Left renal cortex interstitium (tissue), 4 donors: Measurements from ENCODE around the gene GDF15. TPM values are rescaled to one million over a fixed set of nuclear protein-coding genes. Genes with fewer than 3 reads are reported as not detected.

Experiments
- DNase-seq, 4 donors: peaks; one replicate each; pipeline ENCODE4 v3.0.0-alpha.2; 2013; ENCODE audit warnings: low read depth in 4 of 4, low spot score in 2 of 4, missing footprints in 1 of 4
- polyA plus RNA-seq, 4 donors: library from polyadenylated mRNA; unstranded; fragments of 120-200 nt; gene quantifications; one replicate each; pipeline ENCODE4 v1.2.1, GENCODE V29; 2013; ENCODE audit not compliant: insufficient read length in 4 of 4

GDF15 gene
- polyA plus RNA-seq, 4 donors, result 5.5 to 19.2 (median 8.2) TPM

DNA sequence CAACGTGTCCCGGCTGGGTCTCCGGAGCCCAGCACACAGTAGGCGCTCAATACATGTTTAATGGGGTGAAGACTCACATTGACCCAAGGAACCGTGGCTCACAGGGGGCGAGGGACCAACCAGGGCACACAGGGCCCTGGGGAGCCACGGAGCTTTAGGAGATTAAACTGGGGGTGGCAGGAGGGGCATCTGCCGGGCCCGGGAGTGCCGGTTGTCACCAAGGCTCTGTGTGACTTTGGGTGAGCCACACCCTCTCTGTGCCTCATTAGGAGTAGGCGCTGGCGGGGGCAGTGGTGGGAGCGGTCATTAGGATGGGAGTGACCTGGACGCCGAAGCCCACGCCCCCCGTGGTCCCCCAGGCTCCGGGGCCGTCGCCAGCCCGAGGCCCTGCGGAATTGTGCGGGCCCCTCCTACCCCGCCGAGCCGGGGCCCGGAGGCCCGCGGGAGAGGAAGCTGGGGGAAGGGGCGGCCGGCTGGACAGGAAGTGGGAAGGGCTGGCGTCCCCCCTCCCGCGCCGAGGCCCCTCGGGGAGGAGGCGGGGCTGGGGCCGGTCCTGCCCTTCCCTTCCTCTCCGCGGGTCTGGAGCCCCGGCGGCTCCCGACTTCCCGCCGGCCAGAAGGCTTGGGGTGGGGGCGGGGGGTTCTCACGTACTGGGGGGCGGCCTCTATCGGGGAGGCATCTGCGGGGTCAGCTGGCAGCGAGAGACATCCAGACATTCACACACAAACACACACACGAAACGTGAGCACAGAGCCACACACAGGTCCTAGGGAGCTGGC is 31.5 kb downstream of the GDF15 start:
- peak in 1 of 4 donors; percentile 72 for DNase-seq

- no peak for DNase-seq
Measured at GRCh38 chr19:18418029-18418482, 32.1 kb downstream of the GDF15 start.

DNA sequence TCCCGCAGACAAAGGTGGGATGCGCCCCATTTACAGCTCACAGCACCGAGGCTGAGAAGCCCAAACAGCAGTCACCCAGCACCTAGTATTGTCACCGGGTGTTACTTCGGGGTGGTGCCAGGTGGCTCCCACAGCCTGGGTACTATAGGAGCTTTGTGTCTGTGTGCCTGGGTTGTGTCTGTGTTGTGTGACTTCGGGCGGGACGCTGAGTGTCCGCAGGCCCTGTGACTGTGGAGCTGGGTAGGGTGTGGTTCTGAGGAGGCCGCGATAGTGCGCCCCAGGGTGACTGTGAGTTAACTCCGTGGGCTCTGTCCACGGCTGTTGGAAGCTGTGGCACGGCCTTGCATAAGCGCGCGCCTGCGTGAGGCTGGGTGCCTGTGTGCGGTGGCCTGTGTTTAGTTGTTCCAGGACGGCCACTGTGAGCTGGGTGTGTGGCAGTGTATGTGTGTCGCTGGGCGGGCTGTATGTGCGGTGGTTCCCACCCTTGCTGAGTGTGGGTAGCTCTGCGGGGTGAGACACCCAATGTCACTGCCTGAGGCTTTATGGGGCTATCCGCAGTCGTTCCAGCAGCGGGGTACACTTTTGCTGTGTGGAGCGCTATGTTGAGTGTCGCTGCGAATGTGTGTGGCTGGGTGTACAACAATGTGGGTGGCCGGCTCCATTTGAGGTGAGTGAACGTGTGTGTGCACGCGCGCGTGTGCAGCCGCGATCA is 32.7 kb downstream of the GDF15 start:
- DNase-seq, result no peak

GRCh38 chr19:18419195-18419698 is 33.3 kb downstream of the GDF15 start, which contains the start of gene SSBP4:
Gene SSBP4, plus strand, starts transcription at chr19:18419398. Its CDS starts 251 bp downstream, at chr19:18419649.
- no peak for DNase-seq

DNA sequence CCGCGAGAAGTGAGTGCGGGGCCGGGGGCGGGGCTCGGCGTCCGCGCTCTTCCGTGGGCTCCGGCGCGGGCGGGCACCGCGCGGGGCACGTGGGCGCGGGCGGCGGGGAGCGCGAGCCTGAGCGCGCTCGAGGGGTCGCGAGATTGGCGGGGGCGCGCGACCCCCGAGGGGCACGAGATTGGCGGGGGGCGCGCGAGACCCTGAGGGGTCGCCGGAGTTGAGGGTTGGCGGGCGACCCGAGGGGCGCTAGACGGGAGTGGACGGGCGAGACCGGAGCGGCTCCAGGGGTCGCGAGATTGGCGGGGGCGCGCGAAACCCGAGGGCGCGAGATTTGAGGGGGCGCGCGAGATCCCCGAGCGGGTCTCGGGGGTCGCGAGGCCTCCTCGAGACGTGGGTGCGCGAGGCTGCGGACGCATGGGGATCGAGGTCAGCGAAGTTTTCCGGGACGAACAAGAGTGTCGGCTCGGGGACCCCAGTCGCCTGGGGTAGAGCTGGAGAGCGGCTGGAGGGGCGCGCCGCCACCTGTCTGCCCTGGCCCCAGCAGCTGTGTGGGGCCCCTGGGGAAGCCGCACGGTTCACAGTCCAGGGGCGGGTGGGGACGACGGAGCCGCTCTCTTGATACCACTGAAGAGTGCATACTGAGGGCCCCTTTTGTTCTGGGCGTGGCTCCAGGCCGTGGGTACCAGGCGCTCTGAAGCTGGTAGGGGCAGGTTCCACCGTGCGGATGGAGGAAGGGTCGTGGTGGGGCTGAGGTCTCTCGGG is 33.9 kb downstream of the GDF15 start:
- no peak for DNase-seq

DNA sequence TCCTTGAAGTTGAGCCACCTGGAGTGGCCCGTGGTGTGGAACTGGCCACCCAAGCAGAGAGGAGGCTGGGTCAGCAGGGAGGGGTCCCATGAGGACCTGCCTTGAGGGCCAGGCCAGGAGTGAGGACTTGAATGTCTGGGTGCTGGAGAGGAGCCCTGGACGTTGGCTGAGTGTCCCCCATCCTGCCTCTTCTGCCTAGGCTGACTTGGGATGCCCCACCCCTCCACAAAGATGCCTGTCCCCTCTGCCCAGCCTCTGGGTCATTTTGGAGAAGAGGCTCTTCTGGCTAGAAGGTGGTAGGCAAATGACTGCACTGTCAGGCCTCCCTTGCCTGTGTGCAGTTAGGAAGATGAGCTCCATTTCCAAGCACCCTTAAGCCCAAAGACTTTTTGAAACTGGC is 35.0 kb downstream of the GDF15 start:
- no peak for DNase-seq

GRCh38 chr19:18421371-18421959 is 35.5 kb downstream of the GDF15 start:
- DNase-seq, result no peak

- no peak for DNase-seq
Measured at GRCh38 chr19:18422530-18423191, 36.7 kb downstream of the GDF15 start.

- no peak for DNase-seq
Measured at GRCh38 chr19:18423258-18424020, 37.5 kb downstream of the GDF15 start.

DNA sequence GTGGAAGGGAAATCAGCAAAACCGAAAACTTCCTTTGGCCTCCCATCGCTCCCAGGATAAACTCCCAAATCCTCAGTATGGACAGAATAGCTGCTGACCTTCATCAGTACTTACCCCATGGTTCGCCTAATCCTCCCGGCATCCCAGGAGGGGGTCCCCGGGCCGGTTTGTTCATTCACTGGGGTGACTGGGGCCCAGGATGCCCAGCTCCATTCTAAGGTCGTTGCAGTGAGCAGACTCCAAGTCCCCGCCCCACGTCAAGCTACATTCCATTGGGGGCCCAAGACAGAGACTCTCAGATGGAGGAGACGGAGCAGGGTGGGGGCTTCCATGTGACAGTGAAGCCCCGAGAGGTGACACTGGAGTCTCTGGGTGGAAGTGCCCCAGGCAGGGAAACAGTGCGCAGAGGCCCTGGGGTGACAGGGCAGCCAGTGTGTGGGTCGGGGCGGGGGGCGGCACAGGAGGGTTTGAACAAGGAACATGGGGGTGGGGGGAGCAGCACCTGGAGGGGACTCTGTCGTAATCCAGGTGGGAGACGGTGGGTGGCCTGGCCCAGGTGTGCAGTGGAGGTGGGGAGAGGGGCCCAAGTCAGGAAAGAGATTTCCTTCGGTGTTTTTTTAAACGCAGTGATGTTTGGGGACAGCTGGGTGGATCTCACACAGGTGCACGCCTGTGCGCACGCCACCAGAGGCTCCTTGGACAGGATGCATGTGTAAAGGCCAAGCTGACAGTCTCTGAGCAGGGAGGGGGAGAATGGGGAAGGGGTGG is 38.3 kb downstream of the GDF15 start:
- DNase-seq, result no peak

DNA sequence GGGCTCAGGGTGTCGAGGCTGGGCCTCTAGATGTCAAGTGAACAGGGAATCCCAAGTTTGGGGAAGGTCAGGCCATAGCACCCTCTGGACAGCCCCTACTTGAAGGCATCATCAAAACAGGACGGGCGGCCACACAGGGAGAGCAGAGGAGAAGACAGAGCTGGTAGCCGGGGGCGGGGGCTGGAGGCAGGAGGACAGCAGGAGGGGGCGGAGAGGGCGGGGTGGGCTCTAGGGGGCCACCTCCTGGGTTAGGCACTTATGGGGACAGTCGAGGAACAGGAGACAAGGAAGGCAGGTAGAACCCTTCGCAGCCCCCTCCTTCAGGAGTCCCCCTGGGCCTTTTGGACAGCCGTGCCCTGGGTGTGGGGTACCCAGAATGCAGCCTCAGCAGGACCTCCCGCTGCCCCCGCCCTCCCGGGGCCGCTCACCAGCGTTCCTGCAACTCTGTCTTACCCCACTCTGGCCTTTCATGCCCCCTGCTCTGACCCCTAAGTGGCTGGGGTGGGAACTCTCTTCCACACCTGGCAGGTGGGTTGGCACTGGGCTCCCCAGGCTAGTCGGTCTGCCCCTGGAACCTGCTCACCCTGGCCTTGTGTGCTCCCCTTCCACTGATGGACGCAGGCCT is 39.0 kb downstream of the GDF15 start:
- DNase-seq, result no peak

DNA sequence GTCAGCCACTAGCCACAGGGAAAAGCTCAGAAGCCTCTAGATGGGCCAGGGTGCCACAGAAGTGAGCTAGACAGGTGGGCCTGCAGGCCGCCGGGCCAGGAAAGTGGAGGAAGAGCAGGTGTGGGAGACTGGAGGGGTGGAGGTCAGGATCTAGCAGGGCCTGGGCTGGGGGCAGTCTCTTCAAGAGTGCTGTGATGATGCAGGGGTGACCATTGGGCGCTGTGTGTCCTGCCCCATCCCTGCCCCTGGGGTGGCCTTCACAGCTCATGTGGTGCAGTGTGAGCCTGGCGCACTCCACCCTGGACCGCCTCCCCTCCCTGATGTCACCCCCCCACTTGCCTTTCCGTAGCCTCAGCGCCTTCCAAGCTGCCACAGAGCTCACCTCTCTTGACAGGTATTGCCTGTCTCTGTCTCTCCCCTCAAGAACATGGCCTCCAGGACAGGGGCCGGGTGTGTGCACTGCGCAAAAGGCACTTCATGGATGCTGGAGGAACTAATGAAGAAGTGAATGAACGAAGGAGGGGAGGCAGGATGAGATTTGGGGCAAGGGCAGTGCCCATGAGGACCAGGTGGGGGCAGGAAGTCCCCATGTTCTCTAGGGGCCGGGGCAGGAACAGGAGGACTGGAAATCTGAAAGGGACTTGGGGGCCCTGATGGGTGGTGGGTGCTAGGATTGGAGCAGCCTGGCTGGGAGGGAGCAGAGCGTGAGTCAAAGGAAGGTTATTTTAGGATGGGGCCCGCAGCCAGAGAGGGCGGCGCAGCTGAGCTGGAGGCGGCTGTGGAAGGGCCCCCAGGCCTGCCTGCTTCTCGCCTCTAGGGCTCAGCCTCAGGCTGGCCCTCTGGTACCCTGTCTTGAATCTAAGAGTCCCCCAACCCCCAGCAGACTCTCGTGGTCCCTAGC is 39.8 kb downstream of the GDF15 start:
- no peak for DNase-seq

- no peak for DNase-seq
Measured at GRCh38 chr19:18426416-18426767, 40.4 kb downstream of the GDF15 start.

- DNase-seq, result no peak
Measured at GRCh38 chr19:18427080-18427742, 41.3 kb downstream of the GDF15 start.

DNA sequence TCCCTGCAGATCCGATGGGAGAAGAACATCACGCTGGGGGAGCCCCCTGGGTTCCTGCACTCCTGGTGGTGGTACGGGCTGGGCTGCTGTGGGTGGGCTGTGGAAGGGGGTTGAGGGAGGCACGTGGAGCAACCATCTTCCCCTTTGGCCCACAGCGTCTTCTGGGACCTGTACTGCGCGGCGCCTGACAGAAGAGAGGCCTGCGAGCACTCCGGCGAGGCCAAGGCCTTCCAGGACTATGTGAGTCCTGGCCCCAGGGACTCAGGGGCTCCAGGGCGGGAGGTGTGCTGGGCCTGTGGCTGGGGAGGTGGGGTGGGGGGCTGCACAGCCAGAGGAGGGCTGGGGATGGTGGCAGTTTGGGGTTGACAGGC is 41.8 kb downstream of the GDF15 start:
- no peak for DNase-seq

GRCh38 chr19:18428173-18428786 is 42.3 kb downstream of the GDF15 start:
- DNase-seq, result no peak
